Measurements from ENCODE around the gene KPNA5. TPM values are rescaled to one million over a fixed set of nuclear protein-coding genes. Genes with fewer than 3 reads are reported as not detected.
"Not testable (repeated sequence)": the region's sequence is repeated elsewhere in the genome, so short reads cannot be mapped to it uniquely, and the experiment has no call there.

KPNA5 gene
- total RNA-seq, 2 experiments from 2014 or later = 10.3 to 10.9 TPM

- intact Hi-C loops (cut with micrococcal nuclease) = no loop called here
- DNase-seq (no peak), ATAC-seq (no peak)
- CTCF ChIA-PET = no interaction called here
- Mint-ChIP-seq H3K27me3 (no peaks in the 10 kb centered on the region), H3K4me1 (ENCODE audit: low read depth) (peaks cover 13% of the 10 kb centered on the region), H3K4me3 (no peak overlapping the region), H3K9me3 (no peaks in the 10 kb centered on the region), H3K27ac (no peak overlapping the region), H3K36me3 (ENCODE audit: low read depth) (peaks cover 41% of the 10 kb centered on the region)
- POLR2A ChIA-PET = interaction anchor here (1.4 kb wide), 1 partner anchor 70 kb away, joined by 5 read pairs; no protein-coding TSS in a partner anchor
- no peak for TF ChIP-seq CTCF (IDR thresholded peaks at IDR 0.05)
Observed at GRCh38 chr6:116714761-116715160, 33.8 kb downstream of the KPNA5 start.

- DNase-seq = no peak
- Mint-ChIP-seq H3K9me3 (peaks cover under 1% of the 10 kb centered on the region), H3K27ac (no peak overlapping the region), H3K36me3 (ENCODE audit: low read depth) (peaks cover 45% of the 10 kb centered on the region), H3K27me3 (no peaks in the 10 kb centered on the region), H3K4me3 (no peak overlapping the region), H3K4me1 (ENCODE audit: low read depth) (no peaks in the 10 kb centered on the region)
- no peak for TF ChIP-seq CTCF (IDR thresholded peaks at IDR 0.05)
- intact Hi-C loops (cut with micrococcal nuclease) = no loop called here
- POLR2A ChIA-PET = no interaction called here
- CTCF ChIA-PET = no interaction called here
- no peak for ATAC-seq
Observed at GRCh38 chr6:116726947-116727346, 45.9 kb downstream of the KPNA5 start.

- H3K36me3 Mint-ChIP-seq (ENCODE audit: low read depth) = peaks cover 48% of the 10 kb centered on the region
- ATAC-seq = no peak
- intact Hi-C loops (cut with micrococcal nuclease) = no loop called here
- ChIA-PET CTCF (no interaction called here), POLR2A (no interaction called here)
- peaks cover 7% of the 10 kb centered on the region for H3K9me3 Mint-ChIP-seq
- H3K27me3 Mint-ChIP-seq = no peaks in the 10 kb centered on the region
- no peak overlapping the region for H3K4me3 Mint-ChIP-seq
- DNase-seq = no peak
- no peak overlapping the region for H3K27ac Mint-ChIP-seq
- H3K4me1 Mint-ChIP-seq (ENCODE audit: low read depth) = no peaks in the 10 kb centered on the region
- TF ChIP-seq CTCF (IDR thresholded peaks at IDR 0.05) = no peak
Observed at GRCh38 chr6:116730513-116730912, 49.5 kb downstream of the KPNA5 start.

- Mint-ChIP-seq H3K27me3 (no peaks in the 10 kb centered on the region), H3K27ac (no peak overlapping the region), H3K9me3 (peaks cover 31% of the 10 kb centered on the region), H3K4me1 (ENCODE audit: low read depth) (no peaks in the 10 kb centered on the region), H3K4me3 (no peak overlapping the region), H3K36me3 (ENCODE audit: low read depth) (peaks cover 39% of the 10 kb centered on the region)
- DNase-seq = no peak
- ChIA-PET CTCF (no interaction called here), POLR2A (no interaction called here)
- ATAC-seq = no peak
- TF ChIP-seq CTCF (IDR thresholded peaks at IDR 0.05) = no peak
- intact Hi-C loops (cut with micrococcal nuclease) = no loop called here
Observed at GRCh38 chr6:116737004-116737403, 56.0 kb downstream of the KPNA5 start.

GRCh38 chr6:116740486-116740885 lies 59.5 kb downstream of the KPNA5 start:
- H3K27ac Mint-ChIP-seq; POLR2A ChIA-PET; H3K27me3 Mint-ChIP-seq; DNase-seq; CTCF ChIA-PET; H3K4me1 Mint-ChIP-seq (ENCODE audit: low read depth); ATAC-seq; H3K4me3 Mint-ChIP-seq; intact Hi-C loops (cut with micrococcal nuclease): not testable (repeated sequence)
- Mint-ChIP-seq H3K36me3 (ENCODE audit: low read depth) (peaks cover 24% of the 10 kb centered on the region), H3K9me3 (peaks cover 36% of the 10 kb centered on the region)

GRCh38 chr6:116741571-116741970 lies 60.6 kb downstream of the KPNA5 start:
- no peaks in the 10 kb centered on the region for H3K27me3 Mint-ChIP-seq
- POLR2A ChIA-PET = no interaction called here
- H3K36me3 Mint-ChIP-seq (ENCODE audit: low read depth) = peaks cover 13% of the 10 kb centered on the region
- DNase-seq (no peak), ATAC-seq (no peak)
- no peak overlapping the region for H3K4me3 Mint-ChIP-seq
- TF ChIP-seq CTCF (IDR thresholded peaks at IDR 0.05) = no peak
- peaks cover 28% of the 10 kb centered on the region for H3K9me3 Mint-ChIP-seq
- intact Hi-C loops (cut with micrococcal nuclease) = no loop called here
- no peak overlapping the region for H3K27ac Mint-ChIP-seq
- CTCF ChIA-PET = no interaction called here
- H3K4me1 Mint-ChIP-seq (ENCODE audit: low read depth) = no peaks in the 10 kb centered on the region
